Epidermal melanocyte (primary cell): ENCODE measurements around the gene SLCO3A1.

ENCODE experiments used
- DNase-seq: peaks from one replicate; pipeline ENCODE4 v3.0.0; 2011; ENCODE audit warnings: low spot score; ENCODE audit not compliant: insufficient read length

Gene SLCO3A1

DNA sequence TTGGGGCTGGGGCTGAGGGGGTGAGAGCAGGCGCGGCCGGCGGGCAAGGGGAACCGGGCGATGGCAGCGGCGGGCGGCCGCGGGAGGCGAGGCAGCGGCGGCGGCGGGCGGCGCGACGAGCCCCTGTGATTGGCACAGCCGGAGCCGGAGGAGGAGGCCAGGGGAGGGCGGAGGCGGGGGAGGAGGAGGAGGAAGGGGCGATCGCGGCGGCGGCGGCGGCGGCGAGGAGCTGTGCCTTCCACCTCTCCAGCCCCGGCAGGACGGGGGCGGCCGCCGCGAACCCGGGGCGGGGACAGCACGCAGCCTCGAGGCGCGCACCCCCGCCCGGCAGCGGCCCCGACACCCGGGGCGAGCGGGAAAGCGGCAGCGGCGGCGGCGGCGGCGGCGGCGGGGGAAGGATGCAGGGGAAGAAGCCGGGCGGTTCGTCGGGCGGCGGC, at the start of gene SLCO3A1:
Gene SLCO3A1, plus strand, starts transcription at position 198 of the 437 bp plus-strand sequence.
- peak; percentile 49 for DNase-seq

DNA sequence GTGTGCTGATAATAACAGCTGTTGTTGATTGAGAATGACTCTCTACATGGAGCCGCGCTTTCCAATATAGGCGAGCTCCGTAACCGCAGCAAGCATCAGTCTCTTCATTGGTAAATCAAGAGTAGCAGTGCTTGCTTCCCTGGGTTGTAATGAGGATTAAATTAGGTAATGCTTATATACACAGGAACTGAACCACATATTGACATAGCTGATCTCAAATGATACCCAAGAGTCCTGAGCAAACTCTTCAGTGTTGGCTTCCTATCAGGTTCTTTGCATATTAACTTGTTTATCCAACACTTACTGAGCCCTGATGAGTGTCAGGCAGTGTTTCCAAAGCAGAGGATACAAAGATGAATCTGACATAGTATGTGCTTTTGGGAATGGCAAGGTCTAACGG, 46.4 kb upstream of the SLCO3A1 start:
- no peak for DNase-seq

DNA sequence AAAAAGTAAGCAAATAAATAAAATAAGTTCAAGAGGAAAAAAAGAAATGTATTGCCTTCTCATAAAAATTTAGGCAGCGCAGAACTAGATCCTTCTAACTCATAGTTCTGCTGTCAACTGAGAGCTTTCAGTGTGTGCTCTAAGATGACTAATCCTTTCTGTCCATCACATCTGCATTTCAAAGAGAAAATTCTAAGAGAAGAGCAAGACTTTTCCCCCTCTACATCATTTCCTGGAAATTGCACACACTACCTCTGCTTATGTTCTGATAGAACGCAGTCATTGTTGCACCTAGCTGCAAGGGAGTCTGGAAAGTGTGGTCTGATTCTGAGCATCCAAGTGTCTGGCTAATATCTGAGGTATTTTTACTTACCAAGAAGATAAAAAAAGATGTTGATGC, 39.6 kb upstream of the SLCO3A1 start:
- DNase-seq, result no peak

DNA sequence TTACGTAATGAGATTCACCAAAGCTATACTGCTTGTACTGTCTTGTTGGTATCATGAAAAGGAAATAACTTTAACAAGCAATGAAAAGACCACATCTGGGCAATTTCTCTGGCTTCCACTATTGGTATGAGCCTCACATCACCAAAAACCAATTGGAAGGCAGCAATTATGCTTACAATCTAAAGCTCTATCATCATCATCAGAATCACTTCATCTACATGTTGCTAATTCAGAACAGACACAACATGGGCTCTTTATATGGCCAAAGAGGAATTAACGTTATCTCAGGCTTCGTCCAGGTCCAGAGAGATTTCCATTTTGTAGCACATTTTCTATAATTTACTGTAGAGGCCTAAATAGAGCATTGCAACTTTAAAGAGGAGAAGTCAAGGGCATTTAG, 36.6 kb upstream of the SLCO3A1 start:
- DNase-seq, result no peak

DNA sequence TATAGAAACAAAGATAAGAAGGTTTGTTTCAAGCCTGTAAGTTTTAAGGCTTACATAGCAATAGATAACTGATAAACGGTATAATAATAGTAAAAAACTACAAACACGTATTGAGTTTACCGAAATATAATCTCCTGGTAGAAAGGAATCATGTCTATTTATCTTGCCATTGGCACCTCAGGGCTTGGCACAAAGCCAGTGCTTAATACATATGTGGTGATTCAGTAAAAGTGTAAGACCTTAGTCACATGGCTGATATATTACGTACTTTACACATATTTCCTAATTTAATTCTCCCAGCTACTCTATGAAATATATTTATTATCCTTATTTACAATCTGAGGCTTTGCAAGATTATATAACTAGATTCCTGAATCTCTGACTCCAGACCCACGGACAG, 32.0 kb upstream of the SLCO3A1 start:
- no peak for DNase-seq

GRCh38 chr15:91824256-91824655, 29.3 kb upstream of the SLCO3A1 start:
- no peak for DNase-seq

DNA sequence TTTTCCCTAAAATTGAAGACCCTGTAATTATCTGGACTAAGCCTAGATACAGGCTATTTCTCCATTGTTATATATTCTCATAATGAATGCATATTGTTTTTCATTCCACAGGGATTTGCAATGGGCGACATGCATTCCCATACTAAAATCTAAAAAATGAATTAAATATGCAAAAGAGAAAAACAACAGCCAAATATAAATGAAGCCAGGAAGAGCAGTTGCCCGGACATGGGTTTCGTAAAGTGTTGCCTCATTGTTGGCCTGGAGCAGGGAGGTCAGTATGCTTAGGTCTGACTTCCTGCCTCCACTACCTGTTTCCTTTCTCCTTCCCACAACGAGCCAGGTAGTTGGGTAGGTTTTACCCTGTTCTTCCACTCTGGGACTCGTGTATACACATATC, 27.1 kb upstream of the SLCO3A1 start:
- DNase-seq, result no peak

DNA sequence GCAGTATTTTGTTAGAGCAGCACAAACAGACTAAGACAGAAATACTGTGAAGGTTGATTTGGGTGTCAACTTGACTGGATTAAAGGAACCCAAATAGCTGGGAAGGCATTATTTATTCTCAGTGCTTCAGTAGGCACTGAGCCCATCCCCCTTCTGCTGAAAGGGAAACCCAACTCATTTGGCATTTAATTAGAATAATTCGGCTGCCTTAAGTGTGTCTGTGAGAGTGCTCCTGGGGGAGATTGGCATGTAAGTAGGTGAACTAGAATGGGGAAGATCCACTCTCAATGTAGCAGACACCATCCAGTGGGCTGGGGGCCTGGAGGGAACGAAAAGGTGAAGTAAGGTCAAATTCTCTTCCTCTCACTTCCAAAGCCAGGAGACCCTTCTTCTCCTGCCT, 20.5 kb upstream of the SLCO3A1 start:
- DNase-seq, result no peak

DNA sequence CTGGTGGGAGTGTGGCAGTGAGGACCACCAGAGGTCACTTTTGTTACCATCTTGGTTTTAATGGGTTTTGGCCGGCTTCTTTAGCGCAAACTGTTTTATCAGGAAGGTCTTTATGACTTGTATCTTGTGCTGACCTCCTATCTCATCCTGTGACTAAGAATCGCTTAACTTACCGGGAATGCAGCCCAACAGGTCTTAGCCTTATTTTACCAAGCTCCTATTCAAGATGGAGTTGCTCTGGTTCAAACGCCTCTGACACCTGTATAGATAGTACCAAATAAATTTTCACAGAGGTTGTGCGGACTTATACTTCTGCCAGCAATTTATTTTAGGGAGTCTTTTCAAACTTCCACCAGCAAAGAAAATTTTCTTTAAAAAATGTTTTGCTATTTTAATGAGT, 13.6 kb upstream of the SLCO3A1 start:
- no peak for DNase-seq

GRCh38 chr15:91841861-91842260, 11.6 kb upstream of the SLCO3A1 start:
- DNase-seq, result no peak

DNA sequence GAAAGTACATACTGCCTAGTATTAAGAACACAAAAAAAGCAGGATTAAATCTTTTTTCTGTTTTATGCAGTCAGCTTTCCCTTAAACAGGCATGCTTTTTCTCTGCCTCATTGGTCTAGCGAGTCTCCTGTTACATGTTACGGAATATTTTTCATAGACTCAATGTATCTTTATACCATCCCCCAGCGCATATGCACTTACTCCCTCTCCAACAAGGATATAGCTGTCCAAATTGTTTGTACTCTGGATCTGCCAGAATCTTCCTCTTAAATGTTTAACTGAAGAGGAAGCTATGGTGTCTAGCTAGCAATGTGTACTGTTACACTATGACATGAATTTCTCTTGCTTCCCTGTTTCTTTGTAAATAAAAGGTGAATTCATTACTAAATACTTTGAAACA, 9.2 kb upstream of the SLCO3A1 start:
- DNase-seq, result no peak

- no peak for DNase-seq
Measured at GRCh38 chr15:91844928-91845327, 8.6 kb upstream of the SLCO3A1 start.

DNA sequence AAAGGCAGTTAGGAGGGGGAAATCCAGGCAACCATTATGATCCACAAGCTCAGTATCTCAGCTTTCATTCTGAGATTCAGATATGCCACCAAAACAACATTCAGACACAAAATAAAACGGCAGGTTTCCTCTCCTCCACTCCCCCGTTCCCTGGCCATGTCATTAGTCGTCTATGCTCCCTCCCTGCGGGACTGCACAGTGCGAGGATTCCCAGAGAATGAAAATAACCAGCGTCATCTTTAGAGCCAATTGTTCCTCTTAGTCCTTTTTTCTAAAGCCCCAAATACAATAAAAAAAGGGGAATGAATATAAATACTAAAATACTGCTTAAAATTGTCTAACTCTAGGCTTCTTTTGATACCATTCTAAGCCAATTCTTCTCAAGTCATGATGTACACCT, 7.8 kb upstream of the SLCO3A1 start:
- no peak for DNase-seq

DNA sequence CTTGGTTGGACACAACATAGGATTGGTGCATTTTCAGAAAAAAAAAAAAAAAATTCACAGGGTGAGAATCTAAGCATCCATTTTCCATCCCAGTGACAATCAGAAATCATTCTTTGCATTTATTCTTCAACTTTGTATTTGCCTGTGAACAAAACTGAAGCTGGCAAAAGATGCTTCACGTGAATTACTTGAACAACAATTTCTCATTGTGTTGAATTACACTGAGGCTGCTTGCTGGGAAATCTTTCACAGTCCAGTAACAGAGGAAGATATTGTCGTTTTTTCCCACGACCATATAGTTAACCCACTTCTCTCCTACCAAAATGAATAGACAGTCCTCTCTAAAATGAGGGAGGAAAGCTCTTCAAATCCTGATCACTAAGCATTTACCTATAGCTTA, 4.3 kb upstream of the SLCO3A1 start:
- DNase-seq, result no peak

DNA sequence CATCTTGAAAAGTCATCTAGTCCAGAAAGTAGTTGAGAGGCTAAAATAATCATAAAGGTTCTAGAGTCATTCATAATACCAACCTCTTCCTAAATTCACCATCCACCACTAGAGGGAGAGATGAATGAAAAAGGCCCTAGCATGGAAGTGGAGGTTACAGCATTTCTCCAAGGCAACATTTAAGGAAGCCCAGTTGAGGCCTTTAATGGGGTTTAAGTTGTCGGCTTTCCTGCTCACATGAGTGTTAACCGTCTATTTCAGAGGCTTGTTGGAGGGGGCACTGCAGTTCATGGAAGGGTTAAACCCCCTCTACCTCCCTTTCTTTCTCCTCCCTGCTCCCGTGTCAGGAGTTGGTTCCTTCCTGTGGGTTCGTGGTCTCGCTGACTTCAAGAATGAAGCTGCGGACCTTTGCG, 3.8 kb upstream of the SLCO3A1 start:
- peak; percentile 32 for DNase-seq

- peak; percentile 64 for DNase-seq
Measured at GRCh38 chr15:91852741-91853510, 582 bp upstream of the SLCO3A1 start.

- DNase-seq, result no peak
Measured at GRCh38 chr15:91853948-91854638, 585 bp downstream of the SLCO3A1 start.

DNA sequence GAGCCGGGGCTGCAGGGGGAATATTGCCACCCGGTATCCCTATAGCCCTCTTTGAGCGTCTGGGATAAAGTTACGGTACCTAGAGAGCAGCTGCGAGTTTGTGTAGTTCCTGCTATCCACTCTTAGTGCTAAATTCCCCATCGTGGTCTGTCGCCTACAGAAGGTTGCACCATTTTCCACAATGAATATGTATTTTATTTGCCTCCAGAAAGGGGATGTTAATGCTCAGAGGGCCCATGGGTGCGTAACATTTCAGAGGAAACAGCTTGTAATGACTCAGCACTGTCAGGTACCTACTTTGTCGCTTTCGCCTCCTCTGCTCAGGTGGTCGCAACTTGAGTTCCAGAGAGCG, 1.1 kb downstream of the SLCO3A1 start:
- no peak for DNase-seq

GRCh38 chr15:91855241-91855640, 1.7 kb downstream of the SLCO3A1 start:
- no peak for DNase-seq

DNA sequence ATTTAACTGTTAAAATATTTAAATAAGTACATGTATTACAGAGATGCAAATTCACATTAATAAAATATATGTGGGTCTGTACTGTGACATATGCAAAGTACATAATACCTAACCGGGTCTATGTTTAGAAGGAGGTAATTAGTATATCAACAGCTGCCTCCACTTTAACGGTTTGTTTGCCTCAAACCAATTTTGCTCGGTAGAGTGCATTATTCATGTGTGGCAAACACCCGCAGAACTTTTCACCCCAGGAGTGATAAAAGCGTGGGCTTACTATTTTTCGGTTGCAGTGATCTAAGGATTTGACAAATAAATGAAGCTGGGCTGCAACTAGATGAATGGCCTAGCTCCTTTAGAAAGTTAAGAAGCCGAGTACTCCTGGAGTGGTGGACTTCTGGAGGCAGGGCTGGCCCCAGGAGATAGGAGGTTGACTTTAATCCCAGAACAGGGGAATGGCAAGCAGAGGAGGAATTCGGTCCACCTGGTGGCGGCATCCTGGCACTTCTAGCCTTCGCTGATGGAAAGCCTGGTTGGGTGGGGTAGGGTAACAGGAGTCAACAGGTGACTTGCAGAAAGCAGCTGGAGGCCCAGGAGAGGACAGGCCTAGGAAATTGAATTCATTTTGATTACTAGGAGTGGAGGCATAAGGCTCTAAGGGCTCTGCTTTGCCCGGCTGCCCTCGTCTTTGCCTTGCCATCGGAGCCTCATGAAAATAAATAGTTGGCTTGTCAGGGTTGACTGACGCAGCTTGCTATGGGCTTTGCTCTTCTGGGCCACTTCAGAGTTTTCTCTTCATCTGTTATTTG, 2.4 kb downstream of the SLCO3A1 start:
- no peak for DNase-seq

DNA sequence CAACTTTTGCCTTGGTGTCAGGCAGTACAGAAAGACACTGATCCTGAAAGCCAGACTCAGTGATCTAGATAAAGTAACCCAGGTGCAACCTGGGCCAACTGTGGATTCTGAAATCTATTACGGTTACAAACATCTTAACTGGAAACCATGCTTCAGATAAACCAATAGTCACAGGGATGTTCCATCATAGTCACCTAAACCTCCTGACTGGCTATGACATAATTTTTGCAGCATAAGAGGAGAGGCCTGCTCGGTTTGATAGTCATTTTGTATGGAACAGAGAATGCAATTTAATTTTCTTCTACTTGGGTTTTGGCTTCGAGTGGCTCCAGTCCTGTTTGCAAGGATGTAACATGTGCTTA, 3.7 kb downstream of the SLCO3A1 start:
- no peak for DNase-seq

DNA sequence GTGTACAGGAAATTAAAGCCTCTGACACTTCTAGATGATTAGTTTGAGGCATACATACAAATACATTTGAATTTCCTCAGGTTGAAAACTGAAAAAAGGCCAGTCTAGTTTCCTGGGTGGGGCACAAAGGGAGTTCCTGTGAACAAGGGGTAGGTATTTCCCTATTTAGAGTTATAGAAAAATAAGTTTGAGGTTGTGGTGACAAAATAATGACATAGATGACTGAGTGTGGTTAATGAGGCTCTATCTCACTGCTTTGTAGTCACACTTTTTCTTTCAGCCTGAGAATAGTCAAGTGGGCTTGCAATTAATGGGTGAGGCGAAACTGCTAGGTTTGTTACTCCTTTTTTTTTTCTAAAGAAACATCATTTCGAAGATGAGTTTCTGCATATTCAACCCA, 4.3 kb downstream of the SLCO3A1 start:
- DNase-seq, result no peak
